ENCODE results near the gene RNF121.

RNF121 gene

GRCh38 chr11:72042064-72042745 lies 113.4 kb downstream of the RNF121 start:
- no peak for DNase-seq
- in situ Hi-C loops (cut with HindIII; ENCODE audit: low pct_ligation_motif_present, low pct_unique_long_range_greater_than_20kb, low sequenced_read_pairs): no loop called here

GRCh38 chr11:72045849-72046248 lies 117.0 kb downstream of the RNF121 start:
- in situ Hi-C loops (cut with HindIII; ENCODE audit: low pct_ligation_motif_present, low pct_unique_long_range_greater_than_20kb, low sequenced_read_pairs): no loop called here
- DNase-seq: no peak
